D721Med (cell line): ENCODE data around the gene NT5C2.
"Not testable (repeated sequence)": the region's sequence is repeated elsewhere in the genome, so short reads cannot be mapped to it uniquely, and the experiment has no call there.

ENCODE experiments used
- DNase-seq: peaks from one replicate; pipeline ENCODE4 v3.0.0; 2011; ENCODE audit warnings: low spot score; ENCODE audit not compliant: insufficient read length
- FAIRE-seq: peaks from 2 replicates; lab custom pipeline; 2011; peaks lifted over from hg19 to GRCh38; lab: Jason Lieb, UNC
- TF ChIP-seq, protein P1 (sequence below): IDR thresholded peaks from 2 replicates; pipeline ENCODE4 v1.5.1; 2012; ENCODE audit warnings: mild to moderate bottlenecking, control low read depth; ENCODE audit not compliant: insufficient read depth; ENCODE audit errors: missing control alignments

The NT5C2 gene

DNA sequence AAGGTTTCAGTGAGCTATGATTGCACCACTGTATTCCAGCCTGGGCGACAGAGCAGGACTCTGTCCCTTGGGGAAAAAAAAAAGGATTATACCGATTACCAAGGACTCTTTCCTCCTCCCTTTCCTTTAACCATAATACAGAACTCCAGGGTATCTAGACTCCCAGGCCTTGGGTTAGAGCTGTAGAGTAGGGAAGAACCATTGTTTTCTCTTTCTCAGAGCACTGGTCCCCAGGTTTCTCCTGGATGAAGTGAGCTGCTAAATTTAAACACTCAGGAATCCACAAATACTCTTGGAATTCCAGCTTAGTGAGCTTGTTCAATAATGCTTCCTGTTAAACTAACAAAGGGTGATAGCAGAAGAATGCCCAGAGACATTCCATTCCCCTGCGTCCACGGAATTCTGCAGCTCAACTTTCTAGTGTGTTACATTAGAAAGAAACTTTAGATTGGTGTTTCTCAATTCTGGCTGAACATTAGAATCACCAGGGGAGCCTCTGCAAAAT, 38.0 kb upstream of the NT5C2 start:
- FAIRE-seq, result no peak
- no peak for DNase-seq
- TF ChIP-seq, protein P1, sequence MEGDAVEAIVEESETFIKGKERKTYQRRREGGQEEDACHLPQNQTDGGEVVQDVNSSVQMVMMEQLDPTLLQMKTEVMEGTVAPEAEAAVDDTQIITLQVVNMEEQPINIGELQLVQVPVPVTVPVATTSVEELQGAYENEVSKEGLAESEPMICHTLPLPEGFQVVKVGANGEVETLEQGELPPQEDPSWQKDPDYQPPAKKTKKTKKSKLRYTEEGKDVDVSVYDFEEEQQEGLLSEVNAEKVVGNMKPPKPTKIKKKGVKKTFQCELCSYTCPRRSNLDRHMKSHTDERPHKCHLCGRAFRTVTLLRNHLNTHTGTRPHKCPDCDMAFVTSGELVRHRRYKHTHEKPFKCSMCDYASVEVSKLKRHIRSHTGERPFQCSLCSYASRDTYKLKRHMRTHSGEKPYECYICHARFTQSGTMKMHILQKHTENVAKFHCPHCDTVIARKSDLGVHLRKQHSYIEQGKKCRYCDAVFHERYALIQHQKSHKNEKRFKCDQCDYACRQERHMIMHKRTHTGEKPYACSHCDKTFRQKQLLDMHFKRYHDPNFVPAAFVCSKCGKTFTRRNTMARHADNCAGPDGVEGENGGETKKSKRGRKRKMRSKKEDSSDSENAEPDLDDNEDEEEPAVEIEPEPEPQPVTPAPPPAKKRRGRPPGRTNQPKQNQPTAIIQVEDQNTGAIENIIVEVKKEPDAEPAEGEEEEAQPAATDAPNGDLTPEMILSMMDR, result no peak

DNA sequence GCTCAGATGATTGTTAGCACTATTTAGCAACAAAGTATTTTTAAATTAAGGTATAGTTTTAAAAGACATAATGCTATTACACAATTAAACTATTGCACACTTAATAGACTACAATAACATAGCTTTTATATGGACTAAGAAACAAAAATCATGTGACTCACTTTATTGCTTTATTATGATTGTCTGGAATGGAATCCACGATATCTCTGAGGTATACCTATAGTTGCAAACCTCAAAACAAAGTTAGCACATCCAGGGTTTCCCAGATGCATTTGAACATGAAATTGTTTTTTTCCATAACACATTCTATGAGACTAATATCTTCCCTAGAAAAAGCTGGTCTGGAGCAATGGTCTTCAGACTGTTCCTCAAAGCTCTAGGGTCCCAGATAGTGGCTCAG, 34.3 kb upstream of the NT5C2 start:
- no peak for FAIRE-seq
- TF ChIP-seq, protein P1, result no peak
- DNase-seq, result no peak

DNA sequence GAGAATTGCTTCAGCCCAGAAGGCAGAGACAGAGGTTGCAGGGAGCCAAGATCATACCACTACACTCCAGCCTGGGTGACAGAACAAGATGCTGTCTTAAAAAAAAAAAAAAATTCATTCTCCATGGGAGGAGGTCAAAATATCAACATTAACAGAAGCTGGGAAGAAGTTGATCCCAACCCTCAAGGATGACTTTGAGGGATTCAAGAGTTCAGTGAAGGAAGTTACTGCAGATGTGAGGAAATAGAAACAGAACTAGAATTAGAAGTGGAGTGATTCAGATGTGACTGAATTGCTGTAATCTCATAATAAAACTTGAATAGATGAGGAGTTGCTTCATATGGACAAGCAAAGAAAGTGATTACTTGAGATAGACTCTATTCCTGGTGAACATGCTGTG, 32.9 kb upstream of the NT5C2 start:
- DNase-seq (no peak), FAIRE-seq (no peak)
- TF ChIP-seq, protein P1, result no peak

DNA sequence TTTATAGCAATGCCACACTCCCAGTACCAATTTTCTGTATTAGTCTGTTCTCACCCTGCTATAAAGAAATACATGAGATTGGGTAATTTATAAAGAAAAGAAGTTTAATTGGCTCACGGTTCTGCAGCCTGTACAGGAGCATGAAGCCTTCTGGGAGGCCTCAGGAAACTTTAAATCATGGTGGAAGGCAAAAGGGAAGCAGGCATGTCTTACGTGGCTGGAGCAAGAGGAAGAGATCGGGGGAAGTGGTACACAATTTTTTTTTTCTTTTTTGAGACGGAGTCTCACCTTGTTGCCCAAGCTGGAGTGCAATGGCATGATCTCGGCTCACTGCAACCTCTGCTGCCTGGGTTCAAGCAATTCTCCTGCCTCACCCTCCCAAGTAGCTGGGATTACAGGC, 31.6 kb upstream of the NT5C2 start:
- not testable (repeated sequence) for DNase-seq, FAIRE-seq

DNA sequence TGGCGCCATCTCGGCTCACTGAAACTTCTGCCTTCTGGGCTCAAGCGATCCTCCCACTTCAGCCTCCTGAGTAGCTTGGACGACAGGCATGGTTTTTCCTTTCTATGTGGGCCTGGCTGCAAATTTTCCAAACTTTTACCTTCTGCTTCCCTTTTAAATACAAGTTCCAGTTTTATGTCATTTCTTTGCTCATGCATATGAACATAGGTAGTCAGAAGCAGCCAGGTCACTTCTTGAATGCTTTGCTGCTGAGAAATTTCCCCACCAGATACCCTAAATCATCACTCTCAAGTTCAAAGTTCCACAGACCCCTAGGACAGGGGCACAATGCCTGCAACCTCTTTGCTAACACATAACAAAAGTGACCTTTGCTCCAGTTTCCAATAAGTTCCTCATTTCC, 31.1 kb upstream of the NT5C2 start:
- FAIRE-seq, result no peak
- DNase-seq, result no peak
- TF ChIP-seq, protein P1, result no peak

DNA sequence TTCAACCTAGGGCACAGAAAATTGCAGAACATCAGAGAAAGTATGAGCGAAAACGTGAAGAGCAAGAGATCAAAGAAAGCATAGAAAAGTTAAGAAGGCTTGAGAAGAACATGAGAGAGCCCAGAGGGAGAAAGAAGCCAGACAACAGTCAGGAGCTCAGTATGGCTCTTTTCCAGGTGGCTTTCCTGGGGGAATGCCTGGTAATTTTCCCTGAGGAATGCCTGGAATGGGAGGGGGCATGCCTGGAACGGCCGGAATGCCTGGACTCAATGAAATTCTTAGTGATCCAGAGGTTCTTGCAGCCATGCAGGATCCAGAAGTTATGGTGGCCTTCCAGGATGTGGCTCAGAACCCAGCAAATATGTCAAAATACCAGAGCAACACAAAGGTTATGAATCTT, 23.3 kb upstream of the NT5C2 start:
- not testable (repeated sequence) for FAIRE-seq, DNase-seq

DNA sequence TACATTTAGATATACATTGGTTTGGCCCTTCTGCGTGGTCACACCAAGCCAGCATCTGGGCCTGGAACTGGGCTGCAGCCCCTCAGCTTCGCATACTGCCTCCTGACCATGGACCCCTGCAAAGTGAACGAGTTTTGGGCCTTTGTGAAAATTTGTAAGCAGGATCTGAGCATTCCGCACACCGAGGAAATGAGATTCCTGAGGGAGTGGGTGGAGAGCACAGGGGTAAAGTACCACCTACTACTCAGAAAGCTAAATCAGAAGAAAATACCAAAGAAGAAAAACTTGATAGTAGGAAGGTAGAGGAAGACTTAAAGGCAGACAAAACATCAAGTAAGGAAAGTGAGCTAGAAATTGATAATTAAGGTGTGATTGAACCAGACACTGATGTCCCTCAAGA, 22.5 kb upstream of the NT5C2 start:
- TF ChIP-seq, protein P1, result no peak
- FAIRE-seq, result no peak
- no peak for DNase-seq

DNA sequence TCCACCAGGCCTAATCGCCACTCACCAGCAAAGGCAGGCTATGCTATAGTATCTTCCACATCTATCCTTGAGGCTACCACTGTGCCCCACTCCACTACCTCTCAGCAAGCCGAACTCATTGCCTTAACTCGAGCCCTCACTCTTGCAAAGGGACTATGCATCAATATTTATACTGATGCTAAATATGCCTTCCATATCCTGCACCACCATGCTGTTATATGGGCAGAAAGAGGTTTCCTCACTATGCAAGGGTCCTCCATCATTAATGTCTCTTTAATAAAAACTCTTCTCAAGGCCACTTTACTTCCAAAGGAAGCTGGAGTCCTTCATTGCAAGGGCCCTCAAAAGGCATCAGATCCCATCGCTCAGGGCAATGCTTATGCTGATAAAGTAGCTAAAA, 17.2 kb upstream of the NT5C2 start:
- FAIRE-seq, DNase-seq: not testable (repeated sequence)

DNA sequence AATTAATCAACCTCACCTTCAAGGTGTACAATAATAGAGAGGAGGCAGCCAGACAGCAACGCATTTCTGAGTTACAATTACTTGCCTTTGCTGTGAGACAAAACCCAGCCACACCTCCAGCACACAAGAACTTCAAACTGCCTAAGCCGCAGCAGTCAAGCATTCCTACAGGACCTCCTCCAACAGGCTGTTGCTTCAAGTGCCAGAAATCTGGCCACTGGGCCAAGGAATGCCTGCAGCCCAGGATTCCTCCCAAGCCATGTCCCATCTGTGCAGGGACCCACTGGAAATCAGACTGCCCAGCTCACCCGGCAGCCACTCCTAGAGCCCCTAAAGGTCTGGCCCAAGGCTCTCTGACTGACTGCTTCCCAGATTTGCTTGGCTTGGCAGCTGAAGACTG, 14.6 kb upstream of the NT5C2 start:
- not testable (repeated sequence) for FAIRE-seq, DNase-seq

DNA sequence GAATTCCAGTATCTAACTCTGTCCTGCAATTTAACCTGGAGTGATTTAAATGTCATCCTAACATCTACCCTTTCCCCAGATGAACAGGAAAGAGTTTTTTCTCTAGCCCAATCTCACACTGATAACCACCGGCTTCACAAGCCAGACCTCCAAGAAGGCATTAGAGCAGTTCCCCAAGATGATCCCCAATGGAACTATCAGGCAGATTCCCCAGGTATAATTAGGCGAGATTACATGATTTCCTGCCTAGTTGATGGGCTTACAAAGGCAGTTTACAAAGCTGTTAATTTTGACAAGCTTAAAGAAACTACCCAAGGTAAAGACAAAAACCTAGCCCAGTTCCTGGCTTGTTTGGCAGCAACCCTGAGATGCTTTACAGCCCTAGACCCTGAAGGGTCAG, 14.1 kb upstream of the NT5C2 start:
- FAIRE-seq (no peak), DNase-seq (no peak)
- TF ChIP-seq, protein P1, result no peak

DNA sequence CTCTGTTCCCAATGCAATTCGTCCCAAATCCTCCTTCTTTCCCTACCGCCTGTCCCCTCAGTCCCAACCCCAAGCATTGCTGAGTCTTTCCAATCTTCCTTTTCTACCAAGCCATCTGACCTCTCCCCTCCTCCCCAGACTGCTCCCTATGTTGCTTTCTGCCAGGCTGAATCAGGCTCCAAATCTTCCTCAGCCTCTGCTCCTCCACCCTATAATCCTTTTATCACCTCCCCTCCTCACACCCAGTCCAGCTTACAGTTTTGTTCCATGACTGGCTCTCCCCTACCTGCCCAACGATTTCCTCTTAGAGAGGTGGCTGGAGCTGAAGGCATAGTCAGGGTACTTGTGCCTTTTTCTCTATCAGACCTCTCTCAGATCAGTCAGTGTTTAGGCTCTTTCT, 13.6 kb upstream of the NT5C2 start:
- not testable (repeated sequence) for FAIRE-seq, DNase-seq

DNA sequence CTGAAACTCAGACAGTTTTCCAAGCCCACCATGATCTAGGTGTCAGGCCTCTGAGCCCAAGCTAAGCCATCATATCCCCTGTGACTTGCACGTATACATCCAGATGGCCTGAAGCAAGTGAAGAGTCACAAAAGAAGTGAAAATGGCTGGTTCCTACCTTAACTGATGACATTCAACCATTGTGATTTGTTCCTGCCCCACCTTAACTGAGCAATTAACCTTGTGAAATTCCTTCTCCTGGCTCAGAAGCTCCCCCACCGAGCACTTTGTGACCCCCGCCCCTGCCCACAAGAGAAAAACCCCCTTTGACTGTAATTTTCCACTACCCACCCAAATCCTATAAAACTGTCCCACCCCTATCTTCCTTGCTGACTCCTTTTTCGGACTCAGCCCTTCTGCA, 12.3 kb upstream of the NT5C2 start:
- not testable (repeated sequence) for DNase-seq, FAIRE-seq
